ENCODE data around the gene GRHL1. TPM values are rescaled to one million over a fixed set of nuclear protein-coding genes. Genes with fewer than 3 reads are reported as not detected.

The GRHL1 gene
- polyA plus RNA-seq, 1 of the 3 experiments (the other 2 are of a cell fraction): 1.0 TPM

DNA sequence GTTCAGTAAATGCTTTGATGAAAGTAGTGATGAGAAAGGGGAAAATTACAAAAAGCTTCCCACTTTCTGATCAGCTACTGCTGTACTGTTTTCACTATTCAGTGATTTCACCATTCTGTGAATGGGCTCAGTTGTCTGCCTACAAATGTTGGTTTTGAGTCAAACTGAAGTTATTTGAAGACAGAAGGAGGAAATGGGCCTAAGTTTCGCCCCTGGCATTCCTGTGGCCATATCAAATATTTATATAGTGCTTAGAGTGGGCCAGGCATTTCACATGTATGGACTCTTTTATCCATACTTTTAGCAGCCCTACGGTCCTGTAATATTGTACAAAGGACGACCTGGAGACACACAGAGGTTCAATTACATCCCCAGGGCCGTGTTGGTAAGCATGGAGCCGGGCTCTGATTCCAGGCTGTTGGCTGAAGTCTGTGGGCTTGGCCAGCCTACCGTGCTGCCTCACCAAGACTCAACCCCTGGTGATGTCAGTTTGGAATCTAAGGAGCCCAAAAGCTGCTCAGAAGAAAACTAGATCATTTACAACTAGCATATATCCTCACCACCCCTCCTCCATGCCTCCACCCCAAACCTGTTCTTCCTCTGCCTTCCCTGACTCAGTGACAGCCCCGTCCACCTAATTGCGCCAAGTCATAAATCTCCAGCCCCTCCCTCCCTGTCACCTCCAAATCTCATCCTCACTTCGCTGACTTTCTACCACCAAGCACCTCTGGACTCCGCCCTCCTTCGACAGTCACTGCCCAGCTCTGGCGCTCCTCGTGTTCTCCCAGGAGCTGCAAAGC, 10.1 kb upstream of the GRHL1 start (continued):
- TF ChIP-seq, protein P1, sequence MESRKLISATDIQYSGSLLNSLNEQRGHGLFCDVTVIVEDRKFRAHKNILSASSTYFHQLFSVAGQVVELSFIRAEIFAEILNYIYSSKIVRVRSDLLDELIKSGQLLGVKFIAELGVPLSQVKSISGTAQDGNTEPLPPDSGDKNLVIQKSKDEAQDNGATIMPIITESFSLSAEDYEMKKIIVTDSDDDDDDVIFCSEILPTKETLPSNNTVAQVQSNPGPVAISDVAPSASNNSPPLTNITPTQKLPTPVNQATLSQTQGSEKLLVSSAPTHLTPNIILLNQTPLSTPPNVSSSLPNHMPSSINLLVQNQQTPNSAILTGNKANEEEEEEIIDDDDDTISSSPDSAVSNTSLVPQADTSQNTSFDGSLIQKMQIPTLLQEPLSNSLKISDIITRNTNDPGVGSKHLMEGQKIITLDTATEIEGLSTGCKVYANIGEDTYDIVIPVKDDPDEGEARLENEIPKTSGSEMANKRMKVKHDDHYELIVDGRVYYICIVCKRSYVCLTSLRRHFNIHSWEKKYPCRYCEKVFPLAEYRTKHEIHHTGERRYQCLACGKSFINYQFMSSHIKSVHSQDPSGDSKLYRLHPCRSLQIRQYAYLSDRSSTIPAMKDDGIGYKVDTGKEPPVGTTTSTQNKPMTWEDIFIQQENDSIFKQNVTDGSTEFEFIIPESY (IDR thresholded peaks at IDR 0.05; ENCODE audit: borderline replicate concordance, low read depth): no peak
- TF ChIP-seq, protein P2, sequence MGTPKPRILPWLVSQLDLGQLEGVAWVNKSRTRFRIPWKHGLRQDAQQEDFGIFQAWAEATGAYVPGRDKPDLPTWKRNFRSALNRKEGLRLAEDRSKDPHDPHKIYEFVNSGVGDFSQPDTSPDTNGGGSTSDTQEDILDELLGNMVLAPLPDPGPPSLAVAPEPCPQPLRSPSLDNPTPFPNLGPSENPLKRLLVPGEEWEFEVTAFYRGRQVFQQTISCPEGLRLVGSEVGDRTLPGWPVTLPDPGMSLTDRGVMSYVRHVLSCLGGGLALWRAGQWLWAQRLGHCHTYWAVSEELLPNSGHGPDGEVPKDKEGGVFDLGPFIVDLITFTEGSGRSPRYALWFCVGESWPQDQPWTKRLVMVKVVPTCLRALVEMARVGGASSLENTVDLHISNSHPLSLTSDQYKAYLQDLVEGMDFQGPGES (IDR thresholded peaks at IDR 0.05; ENCODE audit: low read depth, low read length): no peak
- no peak for TF ChIP-seq MXI1 (IDR thresholded peaks at IDR 0.05; ENCODE audit: low read depth, low read length)
- TF ChIP-seq, protein P3, sequence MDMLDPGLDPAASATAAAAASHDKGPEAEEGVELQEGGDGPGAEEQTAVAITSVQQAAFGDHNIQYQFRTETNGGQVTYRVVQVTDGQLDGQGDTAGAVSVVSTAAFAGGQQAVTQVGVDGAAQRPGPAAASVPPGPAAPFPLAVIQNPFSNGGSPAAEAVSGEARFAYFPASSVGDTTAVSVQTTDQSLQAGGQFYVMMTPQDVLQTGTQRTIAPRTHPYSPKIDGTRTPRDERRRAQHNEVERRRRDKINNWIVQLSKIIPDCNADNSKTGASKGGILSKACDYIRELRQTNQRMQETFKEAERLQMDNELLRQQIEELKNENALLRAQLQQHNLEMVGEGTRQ (IDR thresholded peaks at IDR 0.05; ENCODE audit: borderline replicate concordance, low read depth, low read length): no peak
- no peak for TF ChIP-seq NFIC (IDR thresholded peaks at IDR 0.05; ENCODE audit: borderline replicate concordance)
- no peak for TF ChIP-seq RAD21 (IDR thresholded peaks at IDR 0.05; ENCODE audit: low read length)

DNA sequence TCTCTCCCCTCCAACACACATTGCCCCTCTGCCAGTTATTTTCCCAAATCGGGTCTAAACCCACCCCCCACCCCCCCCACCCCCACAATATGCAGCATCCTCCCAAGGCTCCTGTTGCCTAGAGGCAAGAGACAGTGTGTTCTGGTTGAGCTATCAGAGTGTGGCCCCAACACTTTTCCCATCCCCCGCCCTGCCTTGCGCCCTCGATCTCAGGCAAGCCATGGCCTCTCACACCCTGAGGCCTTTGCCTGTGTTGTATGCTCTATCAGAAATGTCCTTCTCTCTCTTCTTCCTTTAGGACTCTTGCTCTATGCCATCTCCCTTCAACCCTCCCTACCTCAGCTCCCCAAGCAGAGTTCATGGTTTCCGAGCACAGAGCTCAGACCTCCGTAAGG, 9.5 kb upstream of the GRHL1 start:
- Histone ChIP-seq H3K9me2 (no peaks in the 10 kb centered on the region), H4K20me1 (ENCODE audit: insufficient read depth) (no peaks in the 10 kb centered on the region), H3K9ac (no peak overlapping the region), H3K27me3 (ENCODE audit: insufficient read depth) (no peaks in the 10 kb centered on the region), H3K4me2 (no peak overlapping the region), H3K9me3 (no peaks in the 10 kb centered on the region), H2AFZ (ENCODE audit: low read depth) (no peak overlapping the region), H3K4me3 (ENCODE audit: low read depth in 2 of 2, low read length in 1 of 2) (no peak overlapping the region), H3K4me1 (ENCODE audit: control insufficient read depth in 1 of 2, insufficient read depth in 2 of 2, low read depth in 1 of 2, low read length in 1 of 2) (peaks cover 7 to 11% of the 10 kb centered on the region in 2 experiments; a peak in 3 of 4 replicates), H3K27ac (ENCODE audit: low read depth in 2 of 2, low read length in 1 of 2) (no peak overlapping the region), H3K79me2 (ENCODE audit: insufficient read depth) (no peaks in the 10 kb centered on the region), H3F3A (replicated peaks; ENCODE audit: insufficient read depth) (no peaks in the 10 kb centered on the region), H3K36me3 (replicated peaks in 1 of 2; ENCODE audit: control insufficient read depth in 1 of 2, insufficient read depth in 2 of 2, low read length in 1 of 2) (peaks cover 0 to 2% of the 10 kb centered on the region in 2 experiments)
- CTCF ChIA-PET: interaction anchor here (1.0 to 3.7 kb wide), 8 partner anchors 9 to 142 kb away, joined by 3 to 19 read pairs (median 5); no protein-coding TSS in a partner anchor
- no peak for DNase-seq
- POLR2A ChIA-PET: no interaction called here
- 81% methylated on average over 6 of the region's 6 CpGs for WGBS (ENCODE audit: low lambda C conversion rate)
- TF ChIP-seq, protein P4, sequence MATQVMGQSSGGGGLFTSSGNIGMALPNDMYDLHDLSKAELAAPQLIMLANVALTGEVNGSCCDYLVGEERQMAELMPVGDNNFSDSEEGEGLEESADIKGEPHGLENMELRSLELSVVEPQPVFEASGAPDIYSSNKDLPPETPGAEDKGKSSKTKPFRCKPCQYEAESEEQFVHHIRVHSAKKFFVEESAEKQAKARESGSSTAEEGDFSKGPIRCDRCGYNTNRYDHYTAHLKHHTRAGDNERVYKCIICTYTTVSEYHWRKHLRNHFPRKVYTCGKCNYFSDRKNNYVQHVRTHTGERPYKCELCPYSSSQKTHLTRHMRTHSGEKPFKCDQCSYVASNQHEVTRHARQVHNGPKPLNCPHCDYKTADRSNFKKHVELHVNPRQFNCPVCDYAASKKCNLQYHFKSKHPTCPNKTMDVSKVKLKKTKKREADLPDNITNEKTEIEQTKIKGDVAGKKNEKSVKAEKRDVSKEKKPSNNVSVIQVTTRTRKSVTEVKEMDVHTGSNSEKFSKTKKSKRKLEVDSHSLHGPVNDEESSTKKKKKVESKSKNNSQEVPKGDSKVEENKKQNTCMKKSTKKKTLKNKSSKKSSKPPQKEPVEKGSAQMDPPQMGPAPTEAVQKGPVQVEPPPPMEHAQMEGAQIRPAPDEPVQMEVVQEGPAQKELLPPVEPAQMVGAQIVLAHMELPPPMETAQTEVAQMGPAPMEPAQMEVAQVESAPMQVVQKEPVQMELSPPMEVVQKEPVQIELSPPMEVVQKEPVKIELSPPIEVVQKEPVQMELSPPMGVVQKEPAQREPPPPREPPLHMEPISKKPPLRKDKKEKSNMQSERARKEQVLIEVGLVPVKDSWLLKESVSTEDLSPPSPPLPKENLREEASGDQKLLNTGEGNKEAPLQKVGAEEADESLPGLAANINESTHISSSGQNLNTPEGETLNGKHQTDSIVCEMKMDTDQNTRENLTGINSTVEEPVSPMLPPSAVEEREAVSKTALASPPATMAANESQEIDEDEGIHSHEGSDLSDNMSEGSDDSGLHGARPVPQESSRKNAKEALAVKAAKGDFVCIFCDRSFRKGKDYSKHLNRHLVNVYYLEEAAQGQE (IDR thresholded peaks at IDR 0.05; ENCODE audit: low read depth, low read length): no peak
- TF ChIP-seq YY1 (IDR thresholded peaks at IDR 0.05; ENCODE audit: low read depth) (no peak), CHD2 (IDR thresholded peaks at IDR 0.05; ENCODE audit: low read length, partially characterized antibody) (no peak), SMC3 (IDR thresholded peaks at IDR 0.05; ENCODE audit: low read depth, low read length) (no peak), RXRA (IDR thresholded peaks at IDR 0.05; ENCODE audit: borderline replicate concordance, low read depth) (no peak)

Data from SK-N-SH (cell line).